Activated CD8-positive, alpha-beta memory T cell treated with anti-CD3 and anti-CD28 coated beads, Interleukin-2, amount 50 U/mL, for 4 hours (primary cell): ENCODE results near the gene MADCAM1.
"Not testable (repeated sequence)": the region's sequence is repeated elsewhere in the genome, so short reads cannot be mapped to it uniquely, and the experiment has no call there.

ENCODE experiments used
- DNase-seq: peaks from one replicate; pipeline ENCODE4 v3.0.0-alpha.2; 2020

The MADCAM1 gene

DNA sequence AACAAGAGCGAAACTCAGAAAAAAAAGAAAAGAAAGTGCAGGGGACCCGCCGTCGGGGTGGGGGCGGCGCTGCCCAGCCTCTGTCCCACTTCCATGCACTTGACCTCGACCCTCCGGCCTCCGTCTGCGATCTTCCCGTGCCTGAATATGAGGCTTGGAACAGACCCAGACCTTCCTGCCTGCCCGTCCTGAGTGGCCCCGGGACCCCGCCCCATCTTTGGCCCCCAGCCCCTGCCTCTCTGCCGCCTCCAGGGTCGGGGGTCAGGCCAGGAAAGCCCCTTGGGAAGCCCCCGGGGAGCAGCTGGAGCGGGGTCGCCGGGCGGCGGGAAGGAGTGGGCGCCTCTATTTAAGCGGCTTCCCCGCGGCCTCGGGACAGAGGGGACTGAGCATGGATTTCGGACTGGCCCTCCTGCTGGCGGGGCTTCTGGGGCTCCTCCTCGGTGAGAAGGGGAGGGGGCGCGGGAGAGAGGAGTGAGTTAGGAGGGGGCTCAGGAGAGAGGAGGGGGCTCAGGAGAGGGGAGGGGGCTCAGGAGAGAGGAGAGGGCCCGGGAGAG, at the start of gene MADCAM1:
MADCAM1 (plus strand) TSS at position 375 of the 554 bp plus-strand sequence; CDS start at position 389, 14 bp downstream.
- no peak for DNase-seq

DNA sequence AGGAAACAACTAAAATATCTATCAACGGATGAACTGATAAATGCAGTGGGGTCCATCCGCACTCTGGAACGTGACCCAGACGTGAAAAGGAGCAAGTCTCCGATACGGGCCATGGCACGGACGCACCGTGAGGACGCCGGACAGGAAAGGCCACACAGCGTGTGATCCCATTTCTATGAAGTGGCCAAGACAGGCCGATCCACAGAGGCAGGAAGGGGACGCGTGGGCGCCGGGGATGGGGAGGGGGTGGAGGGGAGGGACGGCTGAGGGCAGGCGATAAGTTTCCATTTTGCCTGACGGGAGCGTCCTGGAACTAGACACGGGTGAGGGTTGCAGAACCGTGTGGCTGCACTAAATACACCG, 49.2 kb upstream of the MADCAM1 start:
- DNase-seq: no peak

DNA sequence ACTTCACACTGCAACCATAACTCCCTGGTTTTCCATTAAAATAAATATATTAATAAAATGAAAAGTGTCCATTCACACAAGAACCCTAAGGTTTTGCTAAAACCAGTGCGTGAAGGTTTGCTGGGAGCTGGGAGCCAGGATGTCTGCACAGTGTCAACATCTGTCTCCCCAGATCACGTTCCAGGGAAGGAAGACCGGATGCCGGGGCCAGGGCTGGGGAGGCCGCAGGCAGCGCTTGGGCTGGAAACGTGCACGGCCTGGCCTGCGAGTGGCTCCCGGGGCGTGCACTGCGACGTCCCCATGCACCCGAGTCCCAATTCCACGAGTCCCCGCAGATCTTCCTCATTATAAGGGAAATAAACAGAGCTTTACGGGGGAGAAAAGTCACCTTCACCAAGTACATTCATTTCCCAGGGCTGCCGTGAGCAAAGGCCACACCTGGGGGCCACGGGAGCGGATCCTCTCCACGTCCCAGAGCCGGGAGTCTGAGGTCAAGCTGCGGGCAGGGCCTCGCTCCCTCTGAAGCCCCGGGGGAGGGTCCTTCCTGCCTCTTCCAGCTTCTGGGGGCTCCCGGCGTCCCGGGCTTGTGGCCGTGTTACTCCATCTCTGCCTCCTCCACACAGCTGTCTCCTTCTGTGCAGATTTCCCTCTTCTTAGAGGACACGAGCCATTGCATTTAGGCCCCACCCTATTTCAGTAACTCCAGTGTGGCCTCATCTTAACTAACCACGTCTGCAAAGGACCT, 48.3 kb upstream of the MADCAM1 start:
- DNase-seq: no peak

DNA sequence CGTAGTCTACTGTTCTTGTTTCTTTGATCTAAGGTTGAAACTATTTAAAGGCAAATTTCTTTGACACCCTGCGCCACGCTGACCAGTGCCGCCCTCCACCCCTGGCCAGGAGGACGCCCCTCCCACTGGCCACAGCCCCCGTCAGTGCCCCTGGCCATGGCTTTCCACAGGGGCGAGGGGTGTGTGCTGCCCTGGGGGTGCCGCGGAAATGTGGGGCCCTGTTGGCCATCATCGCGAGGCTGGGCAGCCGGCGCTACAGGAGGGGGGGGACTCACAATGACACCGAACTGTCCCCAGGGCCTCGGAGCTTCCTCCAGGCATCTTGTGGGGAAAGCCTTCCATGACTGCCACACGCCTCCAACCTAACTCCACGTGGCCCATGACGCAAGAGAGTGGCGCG, 46.4 kb upstream of the MADCAM1 start:
- DNase-seq: no peak

DNA sequence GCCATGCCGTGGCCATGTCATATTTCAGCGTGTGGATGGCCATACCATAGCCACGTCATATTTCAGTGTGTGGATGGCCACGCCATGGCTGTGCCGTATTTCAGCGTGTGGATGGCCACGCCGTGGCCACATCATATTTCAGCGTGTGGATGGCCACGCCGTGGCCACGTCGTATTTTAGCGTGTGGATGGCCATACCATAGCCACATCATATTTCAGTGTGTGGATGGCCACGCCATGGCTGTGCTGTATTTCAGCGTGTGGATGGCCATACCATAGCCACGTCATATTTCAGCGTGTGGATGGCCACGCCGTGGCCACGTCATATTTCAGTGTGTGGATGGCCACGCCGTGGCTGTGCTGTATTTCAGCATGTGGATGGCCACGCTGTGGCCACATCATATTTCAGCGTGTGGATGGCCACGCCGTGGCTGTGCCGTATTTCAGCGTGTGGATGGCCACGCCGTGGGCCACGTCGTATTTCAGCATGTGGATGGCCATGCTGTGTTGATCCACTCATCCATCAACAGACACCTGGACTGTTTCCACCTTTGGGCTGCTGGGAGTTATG, 45.3 kb upstream of the MADCAM1 start:
- DNase-seq: not testable (repeated sequence)

DNA sequence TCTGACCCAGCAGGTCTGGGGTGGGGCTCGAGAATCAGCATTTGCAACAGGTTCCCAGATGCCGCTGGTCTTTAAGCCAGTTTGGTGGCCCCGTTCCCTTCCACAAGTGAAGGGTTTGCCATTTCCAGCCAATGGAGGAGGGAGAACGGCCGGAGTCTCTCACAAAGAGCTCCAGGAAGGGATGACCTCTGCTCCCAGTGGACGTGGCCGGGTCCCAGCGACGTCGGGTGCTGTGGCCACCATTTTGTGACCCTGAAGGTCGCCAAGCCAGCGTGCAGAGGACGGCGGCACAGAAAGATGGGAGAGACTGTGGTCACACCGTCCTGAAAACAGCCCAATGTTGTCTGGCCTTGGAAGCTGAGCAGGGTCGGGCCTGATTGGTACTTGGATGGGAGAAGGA, 43.5 kb upstream of the MADCAM1 start:
- DNase-seq: no peak

DNA sequence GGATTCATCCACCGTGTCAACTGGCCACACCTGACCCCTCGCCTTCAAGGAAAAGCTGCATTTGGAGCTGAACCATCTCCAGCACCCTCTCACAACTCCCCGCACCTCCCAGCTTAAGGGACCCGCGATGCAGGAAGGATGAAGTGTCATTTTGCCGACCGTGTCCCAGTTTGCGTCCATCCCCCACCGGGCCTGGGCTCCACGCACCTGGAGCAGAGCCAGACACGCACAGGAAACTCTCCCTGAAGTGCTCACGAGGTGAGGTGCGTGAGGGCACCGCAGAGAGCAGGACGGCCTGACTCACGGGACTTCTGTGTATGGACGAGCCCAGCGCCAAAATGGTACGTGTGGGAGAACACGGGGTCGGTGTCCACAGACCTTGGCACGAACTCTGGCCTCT, 42.7 kb upstream of the MADCAM1 start:
- no peak for DNase-seq

DNA sequence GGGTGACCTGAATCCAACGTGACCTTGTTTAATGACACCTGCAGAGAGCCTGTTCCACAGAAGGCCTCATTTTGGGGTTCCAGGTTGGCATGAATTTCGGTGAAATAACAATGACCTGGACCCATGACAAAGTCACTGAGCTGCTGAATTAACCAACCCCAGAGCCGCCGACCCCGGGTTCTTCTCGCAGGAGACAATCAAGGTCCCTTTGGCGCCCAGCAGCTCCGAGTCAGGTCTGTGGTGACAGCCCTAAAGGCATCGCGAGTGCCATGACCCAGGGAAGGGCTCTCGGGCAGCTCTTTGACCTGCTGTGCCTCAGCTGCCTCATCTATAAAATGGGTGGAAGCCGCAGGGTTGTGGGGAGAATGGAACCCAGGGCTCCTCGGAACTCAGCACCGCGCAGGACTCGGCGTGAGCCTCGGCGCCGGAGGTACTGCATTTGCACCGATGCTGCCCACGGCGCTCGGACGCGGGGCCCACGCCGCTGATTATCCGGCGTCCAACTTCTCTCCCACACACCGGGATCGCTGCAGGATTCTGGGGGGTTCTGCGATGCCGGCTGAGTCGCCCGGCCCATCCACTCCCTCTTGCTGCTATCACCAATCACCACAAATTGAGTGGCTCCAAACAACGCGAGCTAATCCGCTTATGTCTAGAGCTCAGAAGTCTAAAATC, 41.1 kb upstream of the MADCAM1 start:
- DNase-seq: no peak

DNA sequence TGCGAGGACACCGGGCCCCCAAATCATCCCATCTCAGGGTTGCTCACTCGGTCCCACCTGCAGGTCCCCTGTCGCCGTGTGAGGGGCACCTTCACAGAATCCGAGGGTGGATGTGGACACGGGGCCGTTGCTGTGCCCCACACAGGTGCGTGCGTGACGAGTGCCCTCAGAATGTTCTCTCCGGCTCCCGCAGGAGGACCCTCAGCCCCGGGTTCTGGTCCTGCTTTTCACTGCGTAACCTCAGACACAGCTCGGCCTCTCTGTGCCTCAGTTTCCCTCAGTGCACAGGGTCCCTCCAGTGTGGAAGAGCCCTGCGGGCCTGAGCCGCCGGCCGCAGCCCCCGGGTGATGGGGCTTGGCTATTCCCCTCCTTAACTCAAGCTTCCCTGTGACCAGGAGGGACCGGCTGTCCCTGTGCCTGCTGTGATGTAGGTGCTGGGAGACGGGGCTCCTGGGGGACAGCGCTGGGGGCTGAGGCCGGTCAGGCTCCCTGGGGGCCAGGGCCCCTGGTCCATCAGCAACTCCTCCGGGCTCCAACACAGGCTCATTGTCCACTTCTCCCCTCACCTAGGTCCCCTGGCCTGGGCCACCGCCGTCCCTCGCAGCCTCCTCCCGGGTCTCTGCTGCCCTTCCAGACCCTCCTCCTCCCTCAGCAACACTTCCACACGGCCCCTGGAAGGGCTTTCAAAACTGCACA, 40.3 kb upstream of the MADCAM1 start:
- no peak for DNase-seq

DNA sequence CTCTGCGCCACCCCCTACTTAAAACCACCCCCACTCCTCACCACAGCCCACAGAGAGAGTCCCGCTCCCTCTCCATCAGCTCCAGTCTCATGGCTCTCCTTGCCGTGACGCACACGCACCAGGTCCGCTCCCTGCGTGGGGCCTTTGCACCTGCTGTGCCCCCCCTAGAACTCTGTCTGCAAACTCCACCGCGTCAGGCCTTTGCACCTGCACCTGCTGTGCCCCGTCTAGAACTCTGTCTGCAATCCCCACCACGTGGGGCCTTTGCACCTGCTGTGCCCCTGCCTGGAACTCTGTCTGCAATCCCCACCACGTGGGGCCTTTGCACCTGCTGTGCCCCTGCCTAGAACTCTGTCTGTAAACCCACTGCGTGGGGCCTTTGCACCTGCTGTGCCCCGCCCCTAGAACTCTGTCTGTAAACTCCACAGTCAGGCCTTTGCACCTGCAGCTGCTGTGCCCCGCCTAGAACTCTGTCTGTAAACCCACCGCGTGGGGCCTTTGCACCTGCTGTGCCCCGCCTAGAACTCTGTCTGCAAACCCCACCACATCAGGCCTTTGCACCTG, 39.7 kb upstream of the MADCAM1 start:
- DNase-seq: no peak

DNA sequence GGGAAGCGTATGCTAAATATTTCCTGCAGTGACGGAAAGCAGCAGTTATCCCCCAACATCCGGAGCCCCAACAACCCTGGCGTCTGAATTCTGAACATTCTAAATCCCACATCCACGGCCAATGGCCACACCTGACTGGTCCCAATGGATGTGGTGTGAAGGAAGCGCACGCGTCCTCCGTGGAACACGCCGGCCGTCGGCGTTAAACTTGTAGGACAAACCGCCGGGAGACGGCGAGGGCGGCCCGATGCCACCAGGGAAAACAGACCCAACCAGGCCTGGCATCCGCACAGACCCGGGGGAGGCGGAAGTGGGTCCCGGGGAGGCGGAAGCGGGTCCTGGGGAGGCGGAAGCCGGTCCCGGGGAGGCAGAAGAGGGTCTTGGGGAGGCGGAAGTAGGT, 38.6 kb upstream of the MADCAM1 start:
- DNase-seq: no peak

DNA sequence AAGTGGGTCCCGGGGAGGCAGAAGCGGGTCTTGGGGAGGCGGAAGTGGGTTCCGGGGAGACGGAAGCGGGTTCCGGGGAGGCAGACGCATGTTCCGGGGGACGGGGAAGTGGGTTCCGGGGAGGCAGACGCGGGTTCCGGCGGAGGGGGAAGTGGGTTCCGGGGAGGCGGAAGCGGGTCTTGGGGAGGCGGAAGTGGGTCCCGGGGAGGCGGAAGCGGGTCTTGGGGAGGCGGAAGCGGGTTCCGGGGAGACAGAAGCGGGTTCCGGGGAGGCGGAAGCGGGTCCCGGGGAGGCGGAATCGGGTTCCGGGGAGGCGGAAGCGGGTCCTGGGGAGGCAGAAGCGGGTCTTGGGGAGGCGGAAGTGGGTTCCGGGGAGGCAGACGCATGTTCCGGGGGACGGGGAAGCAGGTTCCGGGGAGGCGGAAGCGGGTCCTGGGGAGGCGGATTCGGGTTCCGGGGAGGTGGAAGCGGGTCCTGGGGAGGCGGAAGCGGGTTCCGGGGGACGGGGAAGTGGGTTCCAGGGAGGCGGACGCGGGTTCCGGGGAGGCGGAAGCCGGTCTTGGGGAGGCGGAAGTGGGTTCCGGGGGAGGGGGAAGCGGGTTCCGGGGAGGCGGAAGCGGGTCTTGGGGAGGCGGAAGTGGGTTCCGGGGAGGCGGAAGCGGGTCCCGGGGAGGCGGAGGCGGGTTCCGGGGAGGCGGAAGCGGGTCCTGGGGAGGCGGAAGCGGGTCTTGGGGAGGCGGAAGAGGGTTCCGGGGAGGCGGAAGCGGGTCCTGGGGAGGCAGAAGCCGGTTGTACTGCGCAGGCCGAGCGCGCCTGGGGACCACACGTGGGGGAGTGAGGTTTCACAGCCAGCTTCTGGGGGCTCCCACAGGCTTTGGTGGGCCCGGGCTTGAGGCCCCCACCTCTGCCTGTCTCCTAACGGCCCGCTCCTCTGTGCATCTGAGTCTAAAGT, 37.9 kb upstream of the MADCAM1 start:
- no peak for DNase-seq

DNA sequence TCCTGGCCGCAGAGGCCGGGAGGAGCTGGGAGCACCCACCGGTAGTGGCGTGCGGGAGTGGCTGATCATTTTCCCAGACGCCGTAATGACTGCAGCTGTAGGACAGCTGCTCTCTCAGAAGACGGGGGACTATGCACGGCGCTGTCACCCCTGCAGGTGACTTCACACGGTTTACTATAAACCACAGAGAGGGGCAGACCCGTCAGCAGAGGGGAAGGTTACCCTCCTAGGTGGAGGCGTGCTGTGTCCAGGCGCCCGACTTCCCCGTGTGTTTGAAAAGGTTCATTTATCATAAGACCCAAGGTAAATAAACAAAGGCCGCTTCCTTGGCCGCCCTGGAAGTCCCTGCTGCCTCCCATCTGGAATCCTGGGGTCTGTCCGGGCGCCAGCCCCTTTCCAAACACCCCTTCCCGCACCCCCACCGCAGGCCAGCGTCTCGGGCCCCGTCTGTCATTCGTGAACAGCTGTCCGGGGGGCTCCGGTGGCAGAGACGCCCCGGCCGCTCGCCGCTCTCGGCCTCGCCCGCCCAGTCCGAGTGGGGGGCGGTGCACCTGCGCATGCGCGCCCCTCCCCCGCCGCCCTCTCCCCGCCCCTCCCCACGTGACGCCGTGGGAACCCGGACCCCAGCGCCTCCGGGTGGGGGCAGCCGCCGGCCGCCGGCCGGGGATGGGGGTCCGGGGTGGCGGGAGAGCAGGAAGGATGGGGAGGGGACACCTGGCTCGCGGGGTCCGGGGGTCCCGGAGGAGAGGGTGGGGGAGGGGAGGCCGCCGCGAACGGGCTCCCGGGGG, 36.4 kb upstream of the MADCAM1 start:
- peak; percentile 40 for DNase-seq

DNA sequence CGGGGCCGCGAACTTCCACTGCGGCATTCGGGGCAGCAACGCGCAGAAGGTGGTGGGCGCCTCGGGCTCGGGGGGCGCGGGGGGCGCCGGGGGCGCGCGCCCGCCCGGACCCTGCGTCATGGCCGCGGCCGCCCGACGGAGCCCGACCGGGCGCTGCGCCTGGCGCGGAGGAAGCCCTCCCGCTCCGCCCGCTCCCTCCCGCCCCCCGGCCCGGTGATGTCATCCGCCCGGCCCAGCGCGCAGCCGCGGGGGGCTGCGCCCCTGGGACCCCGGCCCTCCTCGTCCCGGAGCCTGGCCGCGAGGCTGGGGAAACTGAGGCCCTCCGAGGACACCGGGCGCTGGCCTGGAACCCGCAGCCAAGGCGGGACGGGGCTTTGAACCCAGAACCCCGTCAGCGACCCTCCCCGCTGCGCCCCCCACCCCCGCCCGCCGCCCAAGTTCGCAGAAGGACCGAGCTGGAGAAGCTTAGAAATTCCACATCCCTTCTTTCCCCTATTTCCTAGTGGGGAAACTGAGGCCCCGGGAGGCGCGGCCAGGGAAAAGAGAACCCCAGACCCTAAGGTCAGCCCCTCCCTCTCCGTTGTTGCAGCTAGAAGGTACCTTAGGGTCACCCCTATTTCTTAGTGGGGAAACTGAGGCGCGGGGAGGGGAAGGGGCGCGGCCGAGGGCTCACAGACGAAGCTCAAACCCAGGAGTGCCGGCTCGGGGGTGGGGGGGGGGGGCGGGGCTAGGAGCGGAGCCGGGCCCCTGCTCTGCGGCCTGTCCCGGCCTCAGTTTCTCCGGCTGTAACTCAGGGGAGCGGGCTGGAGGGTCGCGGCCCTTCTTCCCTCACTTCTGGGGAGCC, 35.2 kb upstream of the MADCAM1 start, which contains the start of gene SHC2:
SHC2 (minus strand) TSS at position 157 of the 844 bp plus-strand sequence; CDS start at position 120, 37 bp downstream.
- peak; percentile 28 for DNase-seq

DNA sequence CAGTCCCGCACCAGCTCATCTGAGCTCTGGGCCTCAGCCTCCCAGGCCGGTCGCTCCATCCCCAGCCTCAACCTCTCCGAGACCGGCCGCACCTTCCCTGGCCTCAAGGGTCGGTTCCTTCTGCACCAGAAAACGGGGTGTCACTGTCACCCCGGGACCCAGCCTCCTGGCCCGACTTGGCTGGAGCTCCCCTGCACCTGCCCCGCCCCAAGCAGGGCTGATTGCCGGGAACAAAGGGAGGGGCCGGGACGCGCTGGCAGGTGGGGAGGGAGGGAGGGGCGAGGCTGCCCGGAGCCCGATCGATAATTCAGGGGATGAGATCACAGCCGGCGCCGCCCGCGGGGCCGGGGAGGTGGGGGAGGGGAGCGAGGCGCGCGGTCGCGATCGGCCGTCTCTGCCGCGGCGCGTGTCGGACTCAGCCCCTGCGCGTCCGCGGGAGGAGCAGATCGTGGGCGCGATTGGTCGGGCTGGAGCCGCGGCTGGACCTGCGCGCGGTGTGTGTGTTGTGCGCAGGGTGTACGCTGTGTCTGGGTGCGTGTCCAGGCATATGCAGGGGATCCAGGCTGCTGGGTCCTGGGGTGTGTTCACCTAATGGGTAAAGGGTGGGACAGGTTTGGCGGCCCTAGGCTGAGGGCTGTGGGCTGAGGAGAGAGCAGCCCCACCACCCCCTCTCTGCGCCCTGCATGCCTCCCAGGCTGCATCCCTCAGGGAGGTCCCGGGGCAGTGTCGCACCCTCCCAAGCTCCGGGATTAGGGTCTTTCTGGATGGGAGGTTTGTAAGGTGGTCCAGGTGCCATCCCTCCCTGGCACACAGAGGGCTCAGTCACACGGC, 34.4 kb upstream of the MADCAM1 start:
- no peak for DNase-seq

DNA sequence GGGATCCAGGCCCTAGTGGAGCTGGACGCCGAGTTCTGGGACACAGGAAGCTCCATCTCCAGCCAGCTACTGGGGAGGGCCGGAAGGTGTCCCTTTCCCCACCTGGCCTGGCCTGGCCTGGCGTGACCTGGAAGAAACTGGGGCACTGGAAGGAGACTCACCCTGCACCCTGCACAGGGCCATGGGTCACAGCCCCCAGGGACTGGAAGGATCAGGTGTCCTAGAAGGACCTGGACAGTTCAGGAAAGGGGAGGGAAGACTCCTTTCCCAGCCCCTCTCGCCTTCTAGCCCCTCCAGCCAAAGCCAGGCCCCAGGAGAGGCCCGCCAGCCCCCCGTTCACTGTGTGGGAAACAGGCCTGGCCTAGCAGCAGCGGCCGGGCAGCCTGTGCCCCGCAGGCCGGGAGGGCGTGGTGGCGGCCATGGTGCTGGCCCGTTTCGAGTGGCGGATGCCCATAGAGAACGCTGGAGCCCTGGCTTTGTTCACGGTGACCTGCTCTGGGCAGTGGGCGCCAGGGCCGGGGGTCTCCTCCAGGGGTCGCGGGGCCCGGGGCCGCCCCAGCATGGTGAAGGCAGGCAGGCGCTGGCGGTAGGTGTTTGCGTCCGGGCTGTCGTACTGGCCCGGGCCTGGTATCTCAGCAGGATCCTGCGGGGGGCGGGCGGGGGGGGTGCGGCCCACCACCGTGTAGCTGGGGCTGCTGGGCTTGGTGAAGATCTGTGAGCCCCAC, 32.6 kb upstream of the MADCAM1 start:
- no peak for DNase-seq

DNA sequence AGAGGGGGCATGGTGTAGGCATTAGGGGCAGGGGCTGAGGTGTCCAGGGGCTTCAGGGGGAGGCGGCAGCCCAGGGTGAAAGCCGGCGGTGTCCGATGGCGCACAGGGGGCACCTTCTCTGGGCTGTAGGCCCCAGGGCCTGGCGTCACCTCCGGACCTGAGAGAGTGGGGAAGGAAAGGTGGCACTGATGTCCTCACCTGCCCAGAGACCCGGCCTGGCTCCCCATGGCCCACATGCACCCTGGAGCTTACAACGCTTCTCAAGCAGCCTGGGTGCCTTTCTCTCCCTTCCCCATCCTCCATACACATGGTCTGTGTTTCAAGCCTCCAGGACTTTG, 32.1 kb upstream of the MADCAM1 start:
- no peak for DNase-seq

DNA sequence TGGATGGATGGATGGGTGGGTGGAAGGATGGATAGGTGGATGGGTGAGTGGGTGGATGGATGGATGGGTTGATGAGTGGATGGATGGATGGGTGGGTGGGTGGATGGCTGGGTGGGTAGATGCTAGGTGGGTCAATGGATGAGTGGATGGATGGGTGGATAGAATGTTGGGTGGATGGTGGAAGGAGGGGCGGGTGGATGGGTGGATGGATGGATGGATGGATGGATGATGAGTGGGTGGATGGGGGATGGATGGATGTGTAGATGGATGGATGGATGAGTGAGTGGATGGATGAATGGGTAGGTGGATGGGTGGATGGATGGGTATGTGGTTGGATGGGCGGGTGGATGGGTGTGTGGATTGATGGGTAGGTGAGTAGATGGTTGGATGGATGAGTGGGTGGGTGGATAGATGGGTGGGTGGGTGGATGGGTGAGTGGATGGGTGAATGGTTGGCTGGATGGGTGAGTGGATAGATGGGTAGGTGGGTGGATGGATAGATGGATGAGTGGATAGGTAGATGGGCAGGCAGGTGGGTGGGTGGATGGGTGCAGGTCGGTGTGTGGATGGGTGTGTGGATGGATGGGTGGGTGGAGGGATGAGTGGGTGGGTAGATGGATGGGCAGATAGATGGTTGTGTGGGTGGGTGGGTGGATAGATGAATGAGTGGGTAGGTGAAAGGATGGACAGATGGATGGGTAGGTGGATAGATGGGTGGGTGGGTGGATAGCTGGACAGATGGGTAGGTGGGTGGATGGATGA, 31.1 kb upstream of the MADCAM1 start:
- DNase-seq: no peak
